ENCODE data around the gene PKP4. TPM values are rescaled to one million over a fixed set of nuclear protein-coding genes. Genes with fewer than 3 reads are reported as not detected.

The PKP4 gene
- total RNA-seq, 2 experiments from 2014 or later = 68.7 to 73.2 TPM

- Histone ChIP-seq H3K36me3 (ENCODE audit: insufficient read depth, low read length) (peaks cover 28% of the 10 kb centered on the region), H3K4me1 (ENCODE audit: insufficient read depth, low read length, poor library complexity, severe bottlenecking) (no peaks in the 10 kb centered on the region), H3K4me3 (ENCODE audit: low read depth, low read length, poor library complexity, severe bottlenecking) (no peak overlapping the region), H2AFZ (ENCODE audit: low read length) (no peak overlapping the region), H3K9me3 (ENCODE audit: low read length) (no peaks in the 10 kb centered on the region), H3K9me2 (ENCODE audit: insufficient read depth, low read length) (no peaks in the 10 kb centered on the region), H3K79me2 (ENCODE audit: insufficient read depth, low read depth, low read length) (no peaks in the 10 kb centered on the region), H4K20me1 (ENCODE audit: insufficient read depth, low read length) (no peaks in the 10 kb centered on the region; the same call in 1 of the 2 replicates), H3K4me2 (ENCODE audit: low read length) (no peak overlapping the region), H3K27ac (ENCODE audit: low read depth, low read length, poor library complexity, severe bottlenecking) (no peak overlapping the region)
- BruUV-seq (replicated peaks) = no TSS peak
- intact Hi-C loops (cut with micrococcal nuclease; ENCODE audit: unreplicated experiment) = no loop called here
- no peak for DNase-seq (ENCODE audit: low spot score)
- ChIA-PET POLR2A (interaction anchor here (0.6 to 1.4 kb wide), 3 partner anchors 14 to 785 kb away, joined by 3 to 4 read pairs (median 3); no protein-coding TSS in a partner anchor), CTCF (ENCODE audit: unreplicated experiment) (no interaction called here)
- TF ChIP-seq EZH2phosphoT487 (IDR thresholded peaks at IDR 0.05; ENCODE audit: borderline replicate concordance, low read depth, low read length) (no peak), CTCF (conservative IDR thresholded peaks at IDR 0.05; ENCODE audit: low read length) (no peak)
Observed at GRCh38 chr2:158619496-158619895, 162.7 kb downstream of the PKP4 start.

GRCh38 chr2:158620656-158621055, 163.9 kb downstream of the PKP4 start:
- CTCF ChIA-PET (ENCODE audit: unreplicated experiment) = no interaction called here
- no peak overlapping the region for H2AFZ ChIP-seq (ENCODE audit: low read length)
- no TSS peak for BruUV-seq (replicated peaks)
- H3K4me2 ChIP-seq (ENCODE audit: low read length) = no peak overlapping the region
- POLR2A ChIA-PET = interaction anchor here (0.6 to 1.2 kb wide), 3 partner anchors 12 to 15 kb away, joined by 3 to 6 read pairs (median 3); no protein-coding TSS in a partner anchor
- H4K20me1 ChIP-seq (ENCODE audit: insufficient read depth, low read length) = no peaks in the 10 kb centered on the region; the same call in 1 of the 2 replicates
- H3K36me3 ChIP-seq (ENCODE audit: insufficient read depth, low read length) = peaks cover 39% of the 10 kb centered on the region
- no peaks in the 10 kb centered on the region for H3K79me2 ChIP-seq (ENCODE audit: insufficient read depth, low read depth, low read length)
- intact Hi-C loops (cut with micrococcal nuclease; ENCODE audit: unreplicated experiment) = no loop called here
- DNase-seq (ENCODE audit: low spot score) = no peak
- no peak overlapping the region for H3K27ac ChIP-seq (ENCODE audit: low read depth, low read length, poor library complexity, severe bottlenecking)
- H3K9me2 ChIP-seq (ENCODE audit: insufficient read depth, low read length) = no peaks in the 10 kb centered on the region
- H3K4me3 ChIP-seq (ENCODE audit: low read depth, low read length, poor library complexity, severe bottlenecking) = no peak overlapping the region
- H3K4me1 ChIP-seq (ENCODE audit: insufficient read depth, low read length, poor library complexity, severe bottlenecking) = no peaks in the 10 kb centered on the region
- TF ChIP-seq EZH2phosphoT487 (IDR thresholded peaks at IDR 0.05; ENCODE audit: borderline replicate concordance, low read depth, low read length) = no peak
- no peak for TF ChIP-seq CTCF (conservative IDR thresholded peaks at IDR 0.05; ENCODE audit: low read length)
- no peaks in the 10 kb centered on the region for H3K9me3 ChIP-seq (ENCODE audit: low read length)

GRCh38 chr2:158624071-158624667, 167.4 kb downstream of the PKP4 start:
- ChIA-PET CTCF (ENCODE audit: unreplicated experiment) (no interaction called here), POLR2A (interaction anchor here (0.7 kb wide), 1 partner anchor 71 kb away, joined by 3 read pairs; no protein-coding TSS in a partner anchor)
- no peak for DNase-seq (ENCODE audit: low spot score)
- no peaks in the 10 kb centered on the region for H3K4me1 ChIP-seq (ENCODE audit: insufficient read depth, low read length, poor library complexity, severe bottlenecking)
- TF ChIP-seq CTCF (conservative IDR thresholded peaks at IDR 0.05; ENCODE audit: low read length) (no peak), EZH2phosphoT487 (IDR thresholded peaks at IDR 0.05; ENCODE audit: borderline replicate concordance, low read depth, low read length) (no peak)
- H4K20me1 ChIP-seq (ENCODE audit: insufficient read depth, low read length) = no peaks in the 10 kb centered on the region; the same call in 1 of the 2 replicates
- H3K4me3 ChIP-seq (ENCODE audit: low read depth, low read length, poor library complexity, severe bottlenecking) = no peak overlapping the region
- no peaks in the 10 kb centered on the region for H3K79me2 ChIP-seq (ENCODE audit: insufficient read depth, low read depth, low read length)
- H3K36me3 ChIP-seq (ENCODE audit: insufficient read depth, low read length) = peaks cover 39% of the 10 kb centered on the region
- BruUV-seq (replicated peaks) = no TSS peak
- no peaks in the 10 kb centered on the region for H3K9me2 ChIP-seq (ENCODE audit: insufficient read depth, low read length)
- H2AFZ ChIP-seq (ENCODE audit: low read length) = no peak overlapping the region
- intact Hi-C loops (cut with micrococcal nuclease; ENCODE audit: unreplicated experiment) = no loop called here
- H3K27ac ChIP-seq (ENCODE audit: low read depth, low read length, poor library complexity, severe bottlenecking) = no peak overlapping the region
- H3K4me2 ChIP-seq (ENCODE audit: low read length) = no peak overlapping the region
- no peaks in the 10 kb centered on the region for H3K9me3 ChIP-seq (ENCODE audit: low read length)

All from OCI-LY7 (cell line).